Fibroblast of gingiva (primary cell): ENCODE data around the gene KLHL17.

ENCODE experiments used
- DNase-seq: peaks from one replicate; pipeline ENCODE4 v3.0.0-alpha.2; 2011; ENCODE audit warnings: low read depth

KLHL17 gene

DNA sequence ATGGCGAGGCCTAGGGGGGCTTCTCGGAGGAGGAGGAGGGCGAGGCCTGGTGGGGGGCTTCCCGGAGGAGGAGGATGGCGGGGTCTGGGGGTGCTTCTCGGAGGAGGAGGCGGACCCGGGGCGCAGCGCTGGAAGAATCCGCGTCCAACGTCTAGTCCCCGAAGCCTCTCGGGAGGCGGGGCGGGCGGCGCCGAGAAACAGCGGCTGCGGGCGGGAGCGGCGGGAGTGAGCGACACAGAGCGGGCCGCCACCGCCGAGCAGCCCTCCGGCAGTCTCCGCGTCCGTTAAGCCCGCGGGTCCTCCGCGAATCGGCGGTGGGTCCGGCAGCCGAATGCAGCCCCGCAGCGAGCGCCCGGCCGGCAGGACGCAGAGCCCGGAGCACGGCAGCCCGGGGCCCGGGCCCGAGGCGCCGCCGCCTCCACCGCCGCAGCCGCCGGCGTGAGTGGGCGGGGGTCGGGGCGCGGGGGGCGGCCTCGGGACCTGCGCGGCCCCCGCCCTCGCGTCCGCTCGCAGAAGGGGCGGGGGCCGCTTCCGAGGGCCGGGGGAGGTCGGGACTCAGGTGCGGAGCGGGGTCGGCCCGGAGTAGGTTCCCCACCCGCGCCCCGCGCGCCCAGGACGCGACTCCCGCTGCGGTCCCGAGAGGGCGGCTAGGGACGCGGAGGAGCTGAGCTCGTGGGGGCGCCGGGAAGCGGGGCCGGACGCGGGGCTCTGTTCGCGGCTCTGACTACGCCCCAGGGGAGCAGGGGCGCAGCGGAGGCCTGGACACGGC, at the start of gene KLHL17:
Gene KLHL17, plus strand, starts transcription at position 222 of the 769 bp plus-strand sequence. Its CDS starts 110 bp downstream, at position 332.
- DNase-seq: peak; percentile 66

DNA sequence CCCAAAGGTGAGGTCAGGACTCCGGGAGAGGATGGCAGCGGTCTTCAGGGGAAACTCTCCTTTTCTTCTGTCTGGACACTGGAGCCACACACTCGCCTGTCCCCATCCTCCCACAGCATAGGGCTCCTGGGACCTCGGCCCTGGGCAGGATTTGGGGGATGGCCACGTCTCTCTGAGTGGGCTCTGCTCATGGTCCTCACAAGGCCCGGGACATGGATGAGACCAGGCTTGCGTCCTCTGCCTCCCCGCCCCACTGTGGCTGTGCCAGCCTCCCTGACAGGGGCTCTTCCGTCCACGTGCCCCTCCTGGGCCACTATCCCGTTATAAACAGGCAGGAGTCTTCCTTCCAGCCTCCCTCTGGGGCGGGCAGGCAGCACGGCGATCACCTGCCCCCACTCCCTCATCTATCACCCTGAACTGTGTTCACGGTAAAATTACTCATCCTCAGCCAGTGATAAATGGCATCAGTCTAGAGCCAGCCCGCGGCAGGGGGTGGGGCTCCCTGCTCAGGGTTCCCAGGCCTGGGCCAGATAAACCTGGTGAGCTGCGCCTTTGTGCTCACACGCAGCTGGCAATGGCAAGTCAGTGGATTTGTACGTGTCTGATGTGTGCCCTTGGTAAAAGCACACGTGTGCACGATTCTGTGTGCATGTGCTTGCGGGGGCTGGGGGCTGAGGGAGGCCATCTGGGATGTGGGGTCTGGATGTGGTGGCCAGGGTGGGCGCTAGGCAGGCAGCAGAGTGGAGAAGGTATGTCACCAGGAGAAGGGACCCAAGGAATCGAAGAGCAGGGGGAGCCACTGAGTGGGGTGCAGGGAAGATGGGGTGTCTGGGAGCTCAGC, 49.3 kb upstream of the KLHL17 start:
- DNase-seq: no peak

DNA sequence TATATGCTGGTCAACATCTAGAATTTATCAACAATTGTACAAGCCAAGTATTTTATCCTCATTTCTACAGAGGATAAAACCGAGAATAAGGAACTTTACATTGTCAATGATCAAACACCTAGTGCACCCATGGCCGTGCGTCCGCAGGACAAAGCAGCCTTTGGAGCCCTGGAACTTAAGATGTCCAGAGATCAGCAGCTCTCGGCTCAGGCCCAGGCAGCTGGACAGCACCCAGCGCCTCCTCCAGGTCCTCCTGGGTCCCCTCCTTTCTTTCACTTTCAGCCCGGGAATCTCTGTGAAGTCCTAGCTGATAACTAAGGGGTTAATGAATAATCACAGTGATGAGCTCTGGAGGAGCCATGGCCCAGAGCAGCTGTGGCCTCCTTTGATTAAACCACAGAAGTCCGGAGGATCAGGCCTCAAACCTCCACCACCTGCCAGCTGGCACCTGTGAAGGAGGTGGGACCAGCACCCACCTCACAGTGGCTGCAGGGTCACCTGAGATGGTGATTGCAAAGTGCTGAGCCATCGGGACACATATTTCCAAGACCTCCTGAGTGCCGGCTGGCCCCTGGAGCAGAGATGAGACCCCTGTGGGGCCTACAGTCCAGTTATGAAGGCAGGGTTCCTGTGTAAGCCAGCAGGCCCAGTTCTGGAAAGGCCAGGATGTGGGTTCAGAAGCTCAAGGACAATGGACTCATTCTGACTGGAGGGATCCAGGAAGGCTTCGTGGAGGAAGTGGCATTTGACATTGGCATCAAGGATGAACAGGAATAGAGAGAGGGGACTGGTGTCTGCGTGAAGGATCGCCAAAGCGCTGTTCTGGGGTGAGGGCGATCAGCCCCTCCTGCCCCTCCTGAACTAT, 48.3 kb upstream of the KLHL17 start:
- DNase-seq: no peak

DNA sequence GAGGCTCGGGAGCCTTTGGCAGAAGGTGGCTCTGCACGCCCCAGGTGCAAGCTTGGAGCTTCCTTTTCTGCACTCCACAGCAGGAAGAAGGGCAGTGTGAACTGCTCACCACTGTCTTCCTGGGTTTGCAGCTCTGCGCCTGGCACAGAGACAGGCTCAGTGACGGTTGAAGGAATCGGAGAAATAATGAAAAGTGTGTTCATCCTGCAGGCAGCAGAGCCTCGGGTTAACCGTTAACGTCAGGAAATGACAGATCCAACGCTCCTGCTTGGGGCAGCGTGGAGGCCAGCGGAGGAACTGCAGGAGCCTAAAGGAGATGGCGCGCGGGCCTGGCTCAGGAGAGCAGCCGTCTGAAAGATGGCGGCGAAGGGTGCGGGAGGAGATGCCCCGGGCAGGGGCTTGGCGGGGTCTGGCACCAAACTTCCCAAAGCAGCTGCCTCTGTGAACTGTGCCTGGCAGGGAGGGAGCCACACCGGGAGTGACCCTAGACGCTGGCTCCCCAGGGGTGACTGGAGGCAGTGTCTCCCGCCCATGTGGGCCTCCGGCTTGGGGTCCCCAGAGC, 47.6 kb upstream of the KLHL17 start:
- DNase-seq: no peak

DNA sequence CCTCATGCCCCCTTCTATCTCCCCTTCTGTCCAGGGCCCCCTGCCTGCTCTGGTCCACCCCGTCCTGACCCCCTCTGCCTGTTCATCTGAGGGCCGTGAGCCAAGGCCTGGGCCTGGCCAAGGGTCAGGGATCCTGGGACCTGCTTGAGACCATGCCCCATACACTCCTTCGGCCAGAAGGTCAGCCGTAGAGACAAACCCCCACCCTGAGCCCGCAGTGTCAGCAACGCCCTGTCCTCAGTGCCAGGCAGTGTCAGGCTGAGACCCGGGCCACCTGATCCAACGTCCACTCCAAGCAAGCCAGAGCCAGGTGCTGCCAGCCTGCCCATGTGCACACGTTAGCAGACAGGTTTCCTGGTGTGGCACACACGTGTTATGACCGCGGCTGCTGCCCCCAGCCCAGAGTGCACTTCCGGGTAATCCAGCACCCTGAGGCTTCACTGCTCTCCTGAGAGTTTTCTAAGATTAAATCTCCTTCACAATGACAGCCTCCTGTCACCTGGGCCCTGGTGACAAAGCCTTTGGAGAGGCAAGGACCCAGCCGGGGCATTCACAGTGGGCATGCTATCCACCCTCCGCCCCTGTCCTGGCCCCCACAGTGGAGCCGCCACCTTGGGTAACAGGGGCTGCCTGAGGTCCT, 46.8 kb upstream of the KLHL17 start:
- DNase-seq: no peak

DNA sequence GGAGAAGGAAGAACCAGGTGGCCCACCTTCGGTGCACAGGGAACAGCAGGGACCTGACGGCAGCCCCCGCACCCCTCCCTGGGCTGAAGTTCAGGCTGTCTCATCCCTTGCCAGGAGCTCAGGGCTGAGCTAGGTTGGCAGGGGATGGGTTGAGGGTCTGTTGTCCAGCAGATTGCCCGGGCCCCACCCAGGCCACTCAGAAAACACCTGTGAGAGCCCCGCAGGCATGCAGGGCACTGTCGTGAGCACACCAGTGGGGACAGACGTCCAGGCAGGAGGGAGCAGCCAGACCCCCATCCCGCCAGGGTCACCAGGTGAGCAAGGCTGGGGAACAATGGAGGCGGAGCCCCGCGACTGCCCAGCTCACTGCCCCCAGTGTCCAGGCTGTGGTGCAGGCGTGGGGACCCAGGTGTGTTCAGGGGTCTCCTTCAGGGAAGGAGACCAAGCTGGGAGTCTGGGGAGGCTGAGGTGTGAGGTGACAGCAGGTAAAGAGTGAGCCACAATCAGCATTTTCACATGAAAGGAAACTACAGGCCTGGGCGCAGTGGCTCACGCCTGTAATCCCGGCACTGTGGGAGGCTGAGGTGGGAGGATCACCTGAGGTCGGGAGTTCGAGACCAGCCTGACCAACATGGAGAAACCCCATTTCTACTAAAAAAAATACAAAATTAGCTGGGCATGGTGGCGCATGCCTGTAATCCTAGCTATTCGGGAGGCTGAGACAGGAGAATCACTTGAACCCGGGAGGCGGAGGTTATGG, 46.1 kb upstream of the KLHL17 start:
- DNase-seq: no peak

DNA sequence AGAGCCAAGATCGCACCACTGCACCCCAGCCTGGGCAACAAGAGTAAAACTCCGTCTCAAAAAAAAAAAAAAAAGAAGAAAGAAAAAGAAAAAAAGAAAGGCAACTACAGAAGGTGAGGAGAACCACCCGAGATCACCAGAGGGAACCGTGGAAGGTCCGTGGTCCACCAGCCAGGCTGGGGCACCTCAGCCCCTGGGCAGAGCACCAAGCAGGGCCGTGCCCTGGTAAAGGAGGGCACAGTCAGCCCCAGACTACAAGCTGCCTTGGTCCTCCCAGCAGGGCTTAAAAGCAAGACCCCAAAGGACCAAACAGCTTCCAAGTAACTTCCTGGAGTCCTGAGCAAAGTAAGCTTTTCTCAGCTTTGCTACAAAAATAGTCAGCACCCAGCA, 45.5 kb upstream of the KLHL17 start:
- no peak for DNase-seq

DNA sequence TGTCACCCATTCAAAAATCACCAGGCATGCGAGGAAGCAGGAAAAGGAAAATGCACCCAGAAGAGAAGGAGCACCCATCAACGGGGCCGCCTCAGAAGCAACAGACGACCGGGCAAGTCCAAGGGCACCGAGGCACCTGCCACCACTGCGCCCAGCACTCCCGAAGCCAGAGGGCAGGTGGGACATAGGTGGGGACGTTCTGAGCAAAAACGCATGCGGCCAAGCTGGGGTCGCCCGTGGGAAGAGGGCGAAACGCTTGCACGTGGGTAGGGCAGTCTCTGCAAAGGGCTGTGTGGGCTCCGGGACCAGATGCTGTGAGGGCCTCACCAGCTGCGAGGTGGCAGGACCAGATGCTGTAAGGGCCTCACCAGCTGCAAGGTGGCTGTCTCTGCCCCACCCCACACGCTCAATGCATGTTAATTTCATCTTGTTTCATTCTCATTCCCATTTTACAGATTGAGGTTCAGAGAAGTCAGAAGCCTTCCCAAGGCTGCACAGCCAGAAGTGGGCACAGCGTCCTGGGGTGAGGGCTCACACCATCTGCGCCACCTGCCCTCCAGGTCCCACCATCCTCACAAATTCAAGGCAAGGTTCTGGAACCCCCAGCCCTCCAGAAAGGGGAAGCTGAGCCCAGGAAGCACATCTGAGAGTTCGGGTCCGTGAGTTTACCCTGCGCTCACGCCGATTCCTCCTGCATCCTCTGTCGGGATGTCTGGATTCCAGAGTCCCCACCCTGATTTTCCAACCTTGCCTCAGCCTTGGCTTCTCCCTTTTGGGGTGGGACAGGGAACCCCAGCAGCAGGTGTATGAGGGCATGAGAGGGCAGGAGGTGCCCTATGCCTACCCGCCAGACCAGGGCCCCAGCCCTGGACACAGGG, 44.9 kb upstream of the KLHL17 start:
- no peak for DNase-seq

DNA sequence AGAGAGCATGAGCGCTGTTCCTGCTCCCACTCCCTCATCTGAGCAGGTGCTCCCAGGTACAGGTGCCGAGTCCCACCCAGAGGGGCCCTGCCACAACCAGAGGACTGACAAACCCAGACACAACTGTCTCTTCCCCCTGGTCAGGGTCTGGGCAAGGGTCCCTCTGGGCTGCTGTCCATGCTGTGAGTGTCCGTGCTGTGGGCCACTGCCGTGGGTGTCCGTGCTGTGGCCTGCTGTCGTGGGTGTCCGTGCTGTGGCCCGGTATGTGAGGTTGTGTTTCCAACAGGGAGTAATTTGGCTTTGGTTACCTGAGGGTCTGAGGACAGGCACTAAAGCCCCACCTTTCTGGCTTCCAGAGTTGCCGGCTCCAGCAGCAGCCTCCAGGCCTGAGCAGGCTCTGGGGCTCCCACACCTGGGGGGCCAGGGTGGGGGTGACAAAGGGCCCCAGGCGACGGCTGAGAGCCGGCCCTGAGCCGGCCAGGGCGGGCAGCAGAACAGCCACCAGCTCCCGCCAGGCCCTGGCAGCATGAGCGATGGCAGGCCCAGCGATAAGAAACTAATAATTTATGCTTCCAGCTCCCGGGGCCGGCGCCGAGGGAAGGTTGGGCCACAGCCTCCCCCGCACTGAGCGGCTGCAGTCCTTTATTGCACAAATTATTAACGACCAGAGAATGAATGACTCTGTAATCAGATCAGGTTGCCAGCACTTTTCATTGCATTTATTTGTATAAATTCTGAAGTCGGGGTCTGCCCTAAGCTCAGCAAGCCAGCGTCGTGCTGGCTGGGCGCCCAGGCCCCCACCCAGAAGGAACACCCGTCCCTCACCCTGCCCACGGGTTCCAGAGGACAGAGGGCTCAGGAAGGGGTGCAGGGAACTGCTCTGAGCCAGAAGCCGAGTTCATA, 44.0 kb upstream of the KLHL17 start:
- DNase-seq: no peak

DNA sequence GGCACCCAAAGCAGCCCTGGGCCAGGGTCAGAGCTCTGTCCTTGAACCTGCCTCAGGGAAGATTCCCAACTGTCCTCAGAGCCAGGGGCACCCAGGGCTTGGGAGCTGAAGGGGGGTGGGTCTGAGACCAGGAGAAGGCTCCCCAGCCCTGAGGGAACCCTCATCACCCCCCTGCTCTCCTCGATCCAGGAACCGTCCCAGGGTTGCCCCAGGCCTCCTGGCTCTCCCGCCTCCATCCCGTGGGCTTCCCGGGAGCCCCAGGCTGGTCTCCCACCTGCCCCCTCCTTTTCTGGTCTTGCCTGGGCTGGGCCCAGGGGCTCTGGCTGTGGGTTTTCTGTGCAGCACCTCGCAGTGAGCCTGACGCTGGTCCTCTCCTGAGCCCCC, 43.3 kb upstream of the KLHL17 start:
- no peak for DNase-seq

DNA sequence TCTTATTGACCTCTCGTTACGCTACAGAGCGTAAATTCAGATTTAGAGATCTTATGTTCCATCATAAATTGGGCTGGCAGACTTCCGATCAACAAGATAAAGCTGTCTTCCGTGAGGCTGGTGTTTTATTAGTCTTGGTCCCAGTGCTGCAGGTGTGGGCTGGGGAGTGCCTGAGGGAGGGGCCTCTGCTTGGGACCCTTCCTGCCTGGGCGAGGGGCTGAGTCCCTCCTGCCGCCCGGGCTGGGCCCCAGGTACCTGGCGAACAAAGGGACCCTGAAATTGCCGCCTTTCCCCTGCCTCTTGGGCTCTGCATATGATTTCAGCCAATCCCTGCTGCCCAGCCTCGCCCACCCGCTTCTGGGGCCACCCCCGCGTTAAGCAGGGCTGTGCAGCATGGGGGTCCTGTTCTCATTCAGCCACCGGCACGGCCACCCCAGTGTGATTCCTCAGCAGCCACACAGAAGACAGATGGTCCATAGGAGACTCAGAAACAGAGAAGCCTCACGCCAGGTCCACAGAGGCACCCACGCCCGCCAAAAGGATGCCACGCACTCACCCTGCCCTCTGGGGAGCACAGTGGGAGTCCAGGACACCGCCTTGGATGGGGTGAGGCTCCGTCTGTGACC, 42.8 kb upstream of the KLHL17 start:
- no peak for DNase-seq

DNA sequence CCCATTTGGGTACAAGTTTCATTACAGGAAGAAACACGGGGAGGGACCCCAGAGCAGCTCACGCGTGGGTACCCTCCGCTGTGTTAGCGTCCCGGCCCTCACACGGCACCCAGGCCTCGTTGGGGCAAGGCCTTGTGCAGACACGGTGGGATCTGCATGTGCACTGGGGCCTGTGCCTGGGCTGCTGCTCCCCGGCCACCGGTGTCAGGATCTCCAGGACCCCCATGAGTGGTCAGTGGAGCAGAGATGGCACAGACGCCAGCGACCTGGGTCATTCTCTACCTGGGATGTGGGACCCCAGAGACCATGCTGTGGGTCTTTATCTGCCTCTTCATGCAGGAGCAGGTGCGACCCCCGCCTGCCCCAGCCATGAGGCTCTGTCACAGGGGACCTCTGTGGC, 42.0 kb upstream of the KLHL17 start:
- DNase-seq: no peak

DNA sequence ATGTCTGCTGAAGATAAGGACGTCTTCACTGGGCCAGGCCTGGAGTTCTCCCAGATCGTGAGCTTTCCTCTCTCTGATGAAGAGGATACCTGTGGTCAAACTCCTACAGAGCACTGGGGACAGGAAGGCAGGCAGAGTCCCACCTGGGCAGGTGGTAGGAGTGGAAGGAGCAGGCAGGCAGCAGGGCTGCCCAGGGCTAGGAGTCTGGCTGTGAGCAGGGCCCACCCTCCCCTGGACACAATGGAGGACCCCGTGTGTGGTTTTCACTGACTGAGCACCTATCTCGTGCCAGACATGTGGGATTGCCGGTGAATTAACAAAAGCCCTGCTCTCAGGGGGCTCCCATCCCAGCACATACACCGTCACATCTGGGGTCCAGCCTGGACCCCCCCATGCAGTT, 41.5 kb upstream of the KLHL17 start:
- no peak for DNase-seq

DNA sequence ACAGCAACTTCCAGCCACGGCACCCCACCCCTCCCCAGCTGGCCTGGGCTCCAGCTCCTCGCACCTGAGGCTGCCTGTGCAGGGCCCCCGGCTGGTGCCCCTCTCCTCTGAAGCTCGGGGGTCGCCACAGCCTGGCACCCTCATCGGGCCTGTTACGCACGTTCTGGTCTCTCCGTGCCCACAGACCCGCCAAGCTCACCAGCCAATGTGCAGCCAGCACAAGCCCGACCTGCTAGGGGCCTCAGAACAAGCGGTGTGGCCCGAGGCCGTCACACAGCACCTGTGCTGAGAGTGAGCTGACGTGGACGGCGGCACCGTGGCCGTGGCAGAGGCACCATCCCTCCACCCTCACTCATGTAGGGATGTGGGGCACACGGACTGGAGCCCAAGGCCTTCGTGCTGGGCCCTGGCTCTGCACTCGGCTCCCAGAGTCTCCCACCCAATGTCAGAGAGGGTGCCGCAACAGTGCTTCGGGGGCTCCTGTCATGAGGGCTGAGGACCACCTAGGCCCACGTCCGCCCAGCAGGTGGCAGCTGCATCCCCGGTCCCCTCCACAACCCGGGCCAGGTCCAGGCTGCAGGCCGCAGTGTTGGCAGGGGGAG, 41.0 kb upstream of the KLHL17 start:
- no peak for DNase-seq

DNA sequence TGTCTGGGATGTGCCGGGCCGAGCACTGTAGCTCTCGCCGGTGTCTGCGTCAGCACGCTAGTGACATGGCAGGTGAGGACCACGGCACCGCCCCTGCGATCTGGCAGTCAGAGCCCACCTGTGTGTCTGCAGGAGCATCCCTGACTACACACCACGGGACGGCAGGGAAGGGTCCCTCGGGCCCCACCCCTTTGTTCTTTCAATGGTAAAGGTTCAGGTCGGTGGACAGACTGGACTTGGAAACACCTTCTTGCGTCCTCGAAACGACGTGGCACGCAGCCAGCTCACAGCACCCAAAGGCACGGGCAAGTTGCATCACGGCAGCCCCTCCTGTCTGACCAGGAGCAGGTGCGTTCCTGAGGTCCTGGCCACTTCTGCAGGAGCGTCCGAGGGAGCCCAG, 40.4 kb upstream of the KLHL17 start:
- no peak for DNase-seq

DNA sequence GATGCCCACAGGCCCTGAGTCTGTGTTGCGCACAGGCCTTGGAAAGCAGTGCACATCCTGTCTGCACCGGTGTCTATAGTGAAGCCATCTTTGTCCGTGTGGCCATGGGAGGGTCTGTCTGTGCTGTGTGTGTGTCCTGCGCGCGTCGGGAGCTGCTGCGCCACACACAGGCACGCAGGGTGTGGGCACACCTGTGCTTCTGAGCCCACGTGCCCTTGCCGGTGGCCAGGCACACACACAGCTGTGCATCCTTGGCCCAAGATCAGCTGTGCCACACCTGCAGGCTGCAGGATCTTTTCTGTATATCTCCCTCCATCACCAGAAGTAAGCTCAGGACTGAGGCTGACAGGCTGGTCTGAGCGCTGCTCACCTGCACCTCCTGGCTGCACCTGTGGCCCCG, 39.9 kb upstream of the KLHL17 start:
- no peak for DNase-seq

DNA sequence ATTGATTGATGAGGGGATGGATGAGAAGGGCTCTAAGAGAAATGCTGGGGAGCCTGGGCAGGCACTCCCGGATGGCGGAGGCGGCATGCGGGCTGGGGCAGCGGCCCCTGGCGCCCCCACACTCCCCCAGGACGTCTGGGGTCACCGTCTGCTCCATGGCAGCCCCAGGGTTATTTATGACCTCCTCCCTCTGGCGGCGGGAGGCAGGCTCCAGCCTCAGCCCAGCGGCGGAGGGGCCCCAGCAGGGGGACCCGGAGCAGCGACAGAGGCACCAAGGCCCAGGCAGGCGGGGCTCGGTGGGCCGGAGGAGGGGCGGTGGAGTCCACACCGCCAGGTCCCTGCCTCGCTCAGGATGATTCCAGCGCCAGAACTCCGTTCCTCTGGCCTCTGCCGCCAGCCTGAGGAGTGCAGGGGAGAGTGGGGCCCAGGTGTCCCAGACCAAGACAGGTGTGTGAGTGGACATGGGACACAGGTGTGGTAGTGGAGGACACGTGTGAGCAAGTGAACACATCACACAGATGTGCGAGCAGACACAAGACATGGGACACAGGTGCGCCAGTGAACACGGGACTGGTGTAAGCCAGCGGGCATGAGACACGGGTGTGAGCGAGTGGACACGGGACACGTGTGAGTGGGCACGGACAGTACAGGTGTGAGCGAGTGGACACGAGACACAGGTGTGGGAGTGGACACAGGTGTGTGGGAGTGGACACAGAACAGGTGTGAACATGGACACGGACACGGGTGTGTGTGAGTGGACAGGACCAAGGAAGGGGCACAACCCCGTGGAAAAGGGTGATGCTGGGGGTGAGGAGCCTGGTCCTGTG, 39.2 kb upstream of the KLHL17 start:
- DNase-seq: peak; percentile 66
